ENCODE measurements around the gene TEX2. TPM values are rescaled to one million over a fixed set of nuclear protein-coding genes. Genes with fewer than 3 reads are reported as not detected.
A peak's percentile ranks its signal among the peaks of the same experiment; 100 is the strongest.

Gene TEX2
- total and polyA plus RNA-seq, 2 donors (not counting 3 experiments of a cell fraction or from before 2014, with no cell fraction given): 13.3 to 25.8 TPM

DNA sequence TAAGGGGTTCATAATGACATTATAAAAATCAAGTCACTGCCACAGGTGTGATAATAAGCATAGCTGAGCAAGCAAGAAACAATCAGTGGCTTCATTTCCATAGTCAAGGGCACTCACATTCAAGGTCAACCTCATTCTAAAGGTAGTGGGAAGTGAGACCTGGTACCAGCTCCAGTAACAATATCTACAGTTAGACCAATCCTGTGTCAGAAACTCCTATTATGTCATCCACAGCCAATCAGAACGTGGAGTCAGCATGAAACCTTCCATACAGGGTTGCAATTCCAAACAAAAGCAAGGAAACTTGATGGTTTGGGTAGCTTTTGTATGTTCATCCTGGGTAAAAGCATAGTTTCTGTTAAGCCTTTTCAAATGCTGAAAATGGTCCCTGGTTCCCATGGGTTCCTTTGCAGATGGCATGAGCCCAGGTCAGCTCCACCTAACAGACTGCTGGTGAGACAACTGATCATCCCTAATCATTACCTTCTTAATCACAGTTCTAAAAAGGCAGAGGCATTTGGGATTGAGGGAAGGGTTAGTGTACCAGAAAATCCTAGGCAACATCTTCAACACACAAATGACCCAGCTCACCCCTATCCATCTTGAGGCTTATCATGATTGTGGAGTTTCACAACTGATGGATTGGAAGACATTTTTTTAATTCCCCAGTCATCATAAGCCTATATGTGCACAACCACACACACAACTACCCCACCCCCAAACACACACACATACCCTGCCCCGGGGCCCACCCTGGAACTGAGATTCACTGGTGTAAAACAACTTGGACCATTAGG, 30.4 kb downstream of the TEX2 start:
- dilution Hi-C loops (cut with MboI; ENCODE audit: extremely low pct_ligation_motif_present, low sequenced_read_pairs) (no loop called here), intact Hi-C loops (cut with micrococcal nuclease) (no loop called here)
- peaks cover 1% of the 10 kb centered on the region for H3K79me2 ChIP-seq (ENCODE audit: control insufficient read depth, insufficient read depth, low read length)
- POLR2A ChIA-PET: interaction anchor here (1.2 kb wide), 1 partner anchor 87 kb away, joined by 3 read pairs; no protein-coding TSS in a partner anchor
- BruUV-seq (replicated peaks): no TSS peak
- H3K4me1 ChIP-seq (ENCODE audit: control insufficient read depth, extremely low read depth, insufficient read depth, low read length): no peaks in the 10 kb centered on the region
- no peak overlapping the region for H3K4me2 ChIP-seq (ENCODE audit: insufficient read depth, low read length)
- H3K9me3 ChIP-seq (replicated peaks; ENCODE audit: control insufficient read depth, insufficient read depth, low read length): no peaks in the 10 kb centered on the region
- no peak overlapping the region for H3K27ac ChIP-seq (ENCODE audit: insufficient read depth, low read depth, low read length)
- H3K27me3 ChIP-seq (ENCODE audit: control insufficient read depth in 2 of 2, insufficient read depth in 2 of 2, low read length in 2 of 2): no peaks in the 10 kb centered on the region
- TF ChIP-seq POLR2A (IDR thresholded peaks at IDR 0.05; ENCODE audit: low read depth, low read length) (no peak), EZH2 (IDR thresholded peaks at IDR 0.05; ENCODE audit: borderline replicate concordance, low read depth, low read length, severe bottlenecking) (no peak), MYC (IDR thresholded peaks at IDR 0.05; ENCODE audit: low read depth, low read length) (no peak), JUN (IDR thresholded peaks at IDR 0.05; ENCODE audit: borderline replicate concordance, insufficient read depth, insufficient read length, low read depth) (no peak), POLR2AphosphoS5 (IDR thresholded peaks at IDR 0.05; ENCODE audit: insufficient read depth, low read depth, low read length) (no peak), GATA2 (IDR thresholded peaks at IDR 0.05; ENCODE audit: insufficient read depth, insufficient read length, low read depth, low read length) (no peak), FOS (IDR thresholded peaks at IDR 0.05; ENCODE audit: borderline replicate concordance, insufficient read depth, low read length) (no peak)
- TF ChIP-seq, protein P1, sequence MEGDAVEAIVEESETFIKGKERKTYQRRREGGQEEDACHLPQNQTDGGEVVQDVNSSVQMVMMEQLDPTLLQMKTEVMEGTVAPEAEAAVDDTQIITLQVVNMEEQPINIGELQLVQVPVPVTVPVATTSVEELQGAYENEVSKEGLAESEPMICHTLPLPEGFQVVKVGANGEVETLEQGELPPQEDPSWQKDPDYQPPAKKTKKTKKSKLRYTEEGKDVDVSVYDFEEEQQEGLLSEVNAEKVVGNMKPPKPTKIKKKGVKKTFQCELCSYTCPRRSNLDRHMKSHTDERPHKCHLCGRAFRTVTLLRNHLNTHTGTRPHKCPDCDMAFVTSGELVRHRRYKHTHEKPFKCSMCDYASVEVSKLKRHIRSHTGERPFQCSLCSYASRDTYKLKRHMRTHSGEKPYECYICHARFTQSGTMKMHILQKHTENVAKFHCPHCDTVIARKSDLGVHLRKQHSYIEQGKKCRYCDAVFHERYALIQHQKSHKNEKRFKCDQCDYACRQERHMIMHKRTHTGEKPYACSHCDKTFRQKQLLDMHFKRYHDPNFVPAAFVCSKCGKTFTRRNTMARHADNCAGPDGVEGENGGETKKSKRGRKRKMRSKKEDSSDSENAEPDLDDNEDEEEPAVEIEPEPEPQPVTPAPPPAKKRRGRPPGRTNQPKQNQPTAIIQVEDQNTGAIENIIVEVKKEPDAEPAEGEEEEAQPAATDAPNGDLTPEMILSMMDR (IDR thresholded peaks at IDR 0.05; ENCODE audit: extremely low read depth in 1 of 2, insufficient read depth in 1 of 2, low read depth in 1 of 2, low read length in 2 of 2): no peak
- TF ChIP-seq, protein P2, sequence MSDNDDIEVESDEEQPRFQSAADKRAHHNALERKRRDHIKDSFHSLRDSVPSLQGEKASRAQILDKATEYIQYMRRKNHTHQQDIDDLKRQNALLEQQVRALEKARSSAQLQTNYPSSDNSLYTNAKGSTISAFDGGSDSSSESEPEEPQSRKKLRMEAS (IDR thresholded peaks at IDR 0.05; ENCODE audit: insufficient read depth, insufficient read length): no peak
- no peaks in the 10 kb centered on the region for H3K9me1 ChIP-seq (replicated peaks; ENCODE audit: control insufficient read depth, extremely low read depth, insufficient read depth, low read length)
- no peak overlapping the region for H3K9ac ChIP-seq (replicated peaks; ENCODE audit: extremely low read depth, insufficient read depth, low read length)
- CTCF ChIA-PET: interaction anchor here (1.4 kb wide), 1 partner anchor 15 kb away, joined by 3 read pairs; no protein-coding TSS in a partner anchor
- no peaks in the 10 kb centered on the region for H4K20me1 ChIP-seq (replicated peaks; ENCODE audit: control insufficient read depth, extremely low read depth, insufficient read depth, low read length)
- no peaks in the 10 kb centered on the region for H3K36me3 ChIP-seq (ENCODE audit: control insufficient read depth in 2 of 2, extremely low read depth in 1 of 2, insufficient read depth in 2 of 2, low read length in 2 of 2)
- H3K4me3 ChIP-seq (replicated peaks in 1 of 3; ENCODE audit: insufficient read depth in 1 of 3, low read depth in 1 of 3, low read length in 3 of 3): no peak overlapping the region
- DNase-seq (ENCODE audit: low read depth, low spot score): no peak
- H2AFZ ChIP-seq (ENCODE audit: low read depth, low read length): no peak overlapping the region
- FAIRE-seq: peak; percentile 12

Data from endothelial cell of umbilical vein (primary cell).